Peyer's patch (tissue), 4 donors: ENCODE data around the gene RAB11FIP5.

Experiments
- CTCF ChIP-seq, 6 experiments: fragments of 450-650 bp in 4 of 6; fragments of 200-600 bp in 2 of 6; sonication (generic) in 1 of 6; IDR thresholded peaks; one replicate each; pipeline ENCODE4 v1.5.1; 2017 to 2019; ENCODE audit warnings: antibody characterized with exemption in 6 of 6, mild to moderate bottlenecking in 3 of 6, moderate library complexity in 1 of 6
- POLR2A ChIP-seq, 2 donors: fragments of 450-650 bp; IDR thresholded peaks; one replicate each; pipeline ENCODE4 v1.5.1; 2017; ENCODE audit warnings: antibody characterized with exemption in 2 of 2, mild to moderate bottlenecking in 2 of 2, moderate library complexity in 2 of 2

GRCh38 chr2:73053316-73054114 lies 59.2 kb downstream of the RAB11FIP5 start:
- TF ChIP-seq CTCF (IDR thresholded peaks at IDR 0.05): no peak
- no peak for TF ChIP-seq POLR2A (IDR thresholded peaks at IDR 0.05)
